ENCODE data around the gene CCNG1.

The CCNG1 gene

GRCh38 chr5:163459819-163460561 lies 22.6 kb downstream of the CCNG1 start, which contains the start of gene NUDCD2:
Gene NUDCD2, minus strand, starts transcription at chr5:163460102. Its CDS starts 52 bp downstream, at chr5:163460050.
- H3K36me3 ChIP-seq (ENCODE audit: control insufficient read depth in 1 of 2, insufficient read depth in 2 of 2, low read length in 2 of 2) = peaks cover 4 to 18% of the 10 kb centered on the region in 2 donors
- peaks cover 5 to 25% of the 10 kb centered on the region in 2 donors for H3K4me1 ChIP-seq (ENCODE audit: control insufficient read depth in 1 of 2, insufficient read depth in 2 of 2, low read length in 2 of 2)
- H3K4me3 ChIP-seq (ENCODE audit: low read depth in 1 of 2, low read length in 2 of 2) = peak within 1 kb of the TSS; percentile 77 to 84
- peak within 1 kb of the TSS; percentile 99 for H3K27ac ChIP-seq (ENCODE audit: low read length)
- no peaks in the 10 kb centered on the region for H3K27me3 ChIP-seq (ENCODE audit: low read depth, low read length)
- H3K9me3 ChIP-seq (ENCODE audit: control insufficient read depth in 1 of 2, low read length in 2 of 2) = no peaks in the 10 kb centered on the region

GRCh38 chr5:163460562-163461171 lies 23.3 kb downstream of the CCNG1 start, which contains the start of gene HMMR:
Gene HMMR, plus strand, starts transcription at chr5:163460632. Its CDS starts 61 bp downstream, at chr5:163460693.
- H3K27ac ChIP-seq (ENCODE audit: low read length) = peak within 1 kb of the TSS; percentile 99
- H3K4me1 ChIP-seq (ENCODE audit: control insufficient read depth in 1 of 2, insufficient read depth in 2 of 2, low read length in 2 of 2) = peaks cover 5 to 25% of the 10 kb centered on the region in 2 donors
- H3K4me3 ChIP-seq (ENCODE audit: low read depth in 1 of 2, low read length in 2 of 2) = peak within 1 kb of the TSS; percentile 77 to 84
- H3K9me3 ChIP-seq (ENCODE audit: control insufficient read depth in 1 of 2, low read length in 2 of 2) = no peaks in the 10 kb centered on the region
- no peaks in the 10 kb centered on the region for H3K27me3 ChIP-seq (ENCODE audit: low read depth, low read length)
- H3K36me3 ChIP-seq (ENCODE audit: control insufficient read depth in 1 of 2, insufficient read depth in 2 of 2, low read length in 2 of 2) = peaks cover 4 to 11% of the 10 kb centered on the region in 2 donors

GRCh38 chr5:163463063-163463435 lies 25.7 kb downstream of the CCNG1 start:
- Histone ChIP-seq H3K4me1 (ENCODE audit: control insufficient read depth in 1 of 2, insufficient read depth in 2 of 2, low read length in 2 of 2) (peaks cover 5 to 23% of the 10 kb centered on the region in 2 donors), H3K9me3 (ENCODE audit: control insufficient read depth in 1 of 2, low read length in 2 of 2) (no peaks in the 10 kb centered on the region), H3K4me3 (ENCODE audit: low read depth in 1 of 2, low read length in 2 of 2) (no peak overlapping the region), H3K36me3 (ENCODE audit: control insufficient read depth in 1 of 2, insufficient read depth in 2 of 2, low read length in 2 of 2) (peaks cover 0 to 3% of the 10 kb centered on the region in 2 donors), H3K27ac (ENCODE audit: low read length) (no peak overlapping the region), H3K27me3 (ENCODE audit: low read depth, low read length) (no peaks in the 10 kb centered on the region)

- no peaks in the 10 kb centered on the region for H3K4me1 ChIP-seq (ENCODE audit: control insufficient read depth in 1 of 2, insufficient read depth in 2 of 2, low read length in 2 of 2)
- no peaks in the 10 kb centered on the region for H3K36me3 ChIP-seq (ENCODE audit: control insufficient read depth in 1 of 2, insufficient read depth in 2 of 2, low read length in 2 of 2)
- H3K9me3 ChIP-seq (ENCODE audit: control insufficient read depth in 1 of 2, low read length in 2 of 2) = no peaks in the 10 kb centered on the region
- no peak overlapping the region for H3K27ac ChIP-seq (ENCODE audit: low read length)
- no peaks in the 10 kb centered on the region for H3K27me3 ChIP-seq (ENCODE audit: low read depth, low read length)
- H3K4me3 ChIP-seq (ENCODE audit: low read depth in 1 of 2, low read length in 2 of 2) = no peak overlapping the region
Observed at GRCh38 chr5:163467682-163468081, 30.3 kb downstream of the CCNG1 start.

GRCh38 chr5:163473635-163474243 lies 36.3 kb downstream of the CCNG1 start:
- Histone ChIP-seq H3K36me3 (ENCODE audit: control insufficient read depth in 1 of 2, insufficient read depth in 2 of 2, low read length in 2 of 2) (no peaks in the 10 kb centered on the region), H3K27ac (ENCODE audit: low read length) (no peak overlapping the region), H3K4me3 (ENCODE audit: low read depth in 1 of 2, low read length in 2 of 2) (no peak overlapping the region), H3K27me3 (ENCODE audit: low read depth, low read length) (no peaks in the 10 kb centered on the region), H3K4me1 (ENCODE audit: control insufficient read depth in 1 of 2, insufficient read depth in 2 of 2, low read length in 2 of 2) (no peaks in the 10 kb centered on the region), H3K9me3 (ENCODE audit: control insufficient read depth in 1 of 2, low read length in 2 of 2) (no peaks in the 10 kb centered on the region)

GRCh38 chr5:163475411-163475810 lies 38.0 kb downstream of the CCNG1 start:
- H3K27ac ChIP-seq (ENCODE audit: low read length) = no peak overlapping the region
- H3K27me3 ChIP-seq (ENCODE audit: low read depth, low read length) = no peaks in the 10 kb centered on the region
- no peak overlapping the region for H3K4me3 ChIP-seq (ENCODE audit: low read depth in 1 of 2, low read length in 2 of 2)
- H3K36me3 ChIP-seq (ENCODE audit: control insufficient read depth in 1 of 2, insufficient read depth in 2 of 2, low read length in 2 of 2) = no peaks in the 10 kb centered on the region
- H3K9me3 ChIP-seq (ENCODE audit: control insufficient read depth in 1 of 2, low read length in 2 of 2) = no peaks in the 10 kb centered on the region
- H3K4me1 ChIP-seq (ENCODE audit: control insufficient read depth in 1 of 2, insufficient read depth in 2 of 2, low read length in 2 of 2) = no peaks in the 10 kb centered on the region

GRCh38 chr5:163478126-163478981 lies 41.0 kb downstream of the CCNG1 start:
- no peaks in the 10 kb centered on the region for H3K27me3 ChIP-seq (ENCODE audit: low read depth, low read length)
- H3K27ac ChIP-seq (ENCODE audit: low read length) = no peak overlapping the region
- no peaks in the 10 kb centered on the region for H3K9me3 ChIP-seq (ENCODE audit: control insufficient read depth in 1 of 2, low read length in 2 of 2)
- no peaks in the 10 kb centered on the region for H3K36me3 ChIP-seq (ENCODE audit: control insufficient read depth in 1 of 2, insufficient read depth in 2 of 2, low read length in 2 of 2)
- H3K4me3 ChIP-seq (ENCODE audit: low read depth in 1 of 2, low read length in 2 of 2) = no peak overlapping the region
- no peaks in the 10 kb centered on the region for H3K4me1 ChIP-seq (ENCODE audit: control insufficient read depth in 1 of 2, insufficient read depth in 2 of 2, low read length in 2 of 2)

GRCh38 chr5:163478982-163479271 lies 41.5 kb downstream of the CCNG1 start:
- no peaks in the 10 kb centered on the region for H3K27me3 ChIP-seq (ENCODE audit: low read depth, low read length)

GRCh38 chr5:163489055-163489744 lies 51.8 kb downstream of the CCNG1 start:
- no peaks in the 10 kb centered on the region for H3K9me3 ChIP-seq (ENCODE audit: control insufficient read depth in 1 of 2, low read length in 2 of 2)
- no peak overlapping the region for H3K27ac ChIP-seq (ENCODE audit: low read length)
- no peaks in the 10 kb centered on the region for H3K27me3 ChIP-seq (ENCODE audit: low read depth, low read length)
- no peak overlapping the region for H3K4me3 ChIP-seq (ENCODE audit: low read depth in 1 of 2, low read length in 2 of 2)
- no peaks in the 10 kb centered on the region for H3K4me1 ChIP-seq (ENCODE audit: control insufficient read depth in 1 of 2, insufficient read depth in 2 of 2, low read length in 2 of 2)
- no peaks in the 10 kb centered on the region for H3K36me3 ChIP-seq (ENCODE audit: control insufficient read depth in 1 of 2, insufficient read depth in 2 of 2, low read length in 2 of 2)

More at GRCh38 chr5:163478982-163479271, 41.5 kb downstream of the CCNG1 start:
- H3K4me3 ChIP-seq (ENCODE audit: low read depth in 1 of 2, low read length in 2 of 2) = no peak overlapping the region
- H3K36me3 ChIP-seq (ENCODE audit: control insufficient read depth in 1 of 2, insufficient read depth in 2 of 2, low read length in 2 of 2) = no peaks in the 10 kb centered on the region
- H3K4me1 ChIP-seq (ENCODE audit: control insufficient read depth in 1 of 2, insufficient read depth in 2 of 2, low read length in 2 of 2) = no peaks in the 10 kb centered on the region
- H3K9me3 ChIP-seq (ENCODE audit: control insufficient read depth in 1 of 2, low read length in 2 of 2) = no peaks in the 10 kb centered on the region
- no peak overlapping the region for H3K27ac ChIP-seq (ENCODE audit: low read length)

GRCh38 chr5:163489745-163490075 lies 52.3 kb downstream of the CCNG1 start:
- no peaks in the 10 kb centered on the region for H3K9me3 ChIP-seq (ENCODE audit: control insufficient read depth in 1 of 2, low read length in 2 of 2)
- no peak overlapping the region for H3K4me3 ChIP-seq (ENCODE audit: low read depth in 1 of 2, low read length in 2 of 2)
- H3K4me1 ChIP-seq (ENCODE audit: control insufficient read depth in 1 of 2, insufficient read depth in 2 of 2, low read length in 2 of 2) = no peaks in the 10 kb centered on the region
- no peak overlapping the region for H3K27ac ChIP-seq (ENCODE audit: low read length)
- H3K27me3 ChIP-seq (ENCODE audit: low read depth, low read length) = no peaks in the 10 kb centered on the region
- no peaks in the 10 kb centered on the region for H3K36me3 ChIP-seq (ENCODE audit: control insufficient read depth in 1 of 2, insufficient read depth in 2 of 2, low read length in 2 of 2)

Data from muscle layer of duodenum (tissue), 2 donors.